ENCODE measurements around the gene SNRNP48. TPM values are rescaled to one million over a fixed set of nuclear protein-coding genes. Genes with fewer than 3 reads are reported as not detected.
A peak's percentile ranks its signal among the peaks of the same experiment; 100 is the strongest.

The SNRNP48 gene
- total RNA-seq, 2 donors from 2014 or later = 13.9 to 19.5 TPM

- Mint-ChIP-seq H3K27ac (no peak overlapping the region), H3K36me3 (ENCODE audit: low read depth) (peaks cover 86% of the 10 kb centered on the region), H3K4me1 (peaks cover 18% of the 10 kb centered on the region), H3K27me3 (ENCODE audit: insufficient read depth) (no peaks in the 10 kb centered on the region), H3K4me3 (no peak overlapping the region), H3K9me3 (no peaks in the 10 kb centered on the region)
- no peak overlapping the region for H3K27ac ChIP-seq (ENCODE audit: low read depth, low read length)
- H3K36me3 ChIP-seq (ENCODE audit: control insufficient read depth, insufficient read depth, low read length) = peaks cover 95% of the 10 kb centered on the region
- no peaks in the 10 kb centered on the region for H3K27me3 ChIP-seq (ENCODE audit: control insufficient read depth, insufficient read depth, low read length, poor library complexity, severe bottlenecking)
- DNase-seq = no peak
- no peak overlapping the region for H3K4me3 ChIP-seq (ENCODE audit: low read length)
- 93 to 100% methylated on average over 2 of the region's 2 CpGs for WGBS, 2 experiments (ENCODE audit: insufficient coverage in 1 of 2, insufficient read length in 1 of 2)
- H3K9ac ChIP-seq (ENCODE audit: extremely low read depth, low read length, poor library complexity, severe bottlenecking) = no peak overlapping the region
- peaks cover 11% of the 10 kb centered on the region for H3K4me1 ChIP-seq (ENCODE audit: control insufficient read depth, insufficient read depth, low read length)
- no peaks in the 10 kb centered on the region for H3K9me3 ChIP-seq (ENCODE audit: control insufficient read depth, low read length)
- TF ChIP-seq CTCF (conservative IDR thresholded peaks at IDR 0.05) = no peak
These were observed 23.9 kb upstream of the SNRNP48 start for GRCh38 chr6:7566107-7566506.

- H3K36me3 ChIP-seq (ENCODE audit: control insufficient read depth, insufficient read depth, low read length) = peaks cover 98% of the 10 kb centered on the region
- H3K36me3 Mint-ChIP-seq (ENCODE audit: low read depth) = peaks cover 86% of the 10 kb centered on the region
These were observed 23.3 kb upstream of the SNRNP48 start for GRCh38 chr6:7566617-7567173.

DNA sequence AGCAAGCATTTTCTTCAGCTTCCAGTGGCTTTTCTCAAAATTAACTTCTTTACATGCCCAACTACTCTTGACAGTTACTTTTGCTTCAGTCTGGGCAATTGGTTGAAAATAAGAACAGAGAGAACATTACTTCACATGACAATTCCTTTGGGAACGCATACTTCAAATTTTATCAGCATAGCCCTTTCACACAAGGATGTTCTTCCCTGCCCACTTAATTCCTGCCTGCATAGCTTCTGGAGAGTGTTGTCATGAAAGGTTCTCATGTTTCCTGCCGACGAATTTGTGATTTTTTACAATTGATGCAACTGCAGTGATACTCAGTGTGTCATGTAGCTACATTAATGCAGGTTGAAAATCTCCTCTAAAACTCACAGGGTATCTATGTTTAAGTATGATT is 22.0 kb upstream of the SNRNP48 start:
- H3K36me3 Mint-ChIP-seq (ENCODE audit: low read depth) = peaks cover 88% of the 10 kb centered on the region
- Histone ChIP-seq H3K4me1 (ENCODE audit: control insufficient read depth, insufficient read depth, low read length) (no peaks in the 10 kb centered on the region), H3K36me3 (ENCODE audit: control insufficient read depth, insufficient read depth, low read length) (peaks cover 99% of the 10 kb centered on the region)

More at GRCh38 chr6:7566617-7567173, 23.3 kb upstream of the SNRNP48 start:
- peak; percentile 57 for DNase-seq
- H3K27ac Mint-ChIP-seq = no peak overlapping the region
- H3K4me1 Mint-ChIP-seq = peaks cover 12% of the 10 kb centered on the region
- Histone ChIP-seq H3K27ac (ENCODE audit: low read depth, low read length) (no peak overlapping the region), H3K9me3 (ENCODE audit: control insufficient read depth, low read length) (no peaks in the 10 kb centered on the region), H3K9ac (ENCODE audit: extremely low read depth, low read length, poor library complexity, severe bottlenecking) (no peak overlapping the region), H3K27me3 (ENCODE audit: control insufficient read depth, insufficient read depth, low read length, poor library complexity, severe bottlenecking) (no peaks in the 10 kb centered on the region), H3K4me1 (ENCODE audit: control insufficient read depth, insufficient read depth, low read length) (peaks cover 9% of the 10 kb centered on the region), H3K4me3 (ENCODE audit: low read length) (no peak overlapping the region)
- TF ChIP-seq CTCF (conservative IDR thresholded peaks at IDR 0.05) = peak; percentile 39
- WGBS, 2 experiments (ENCODE audit: insufficient coverage in 1 of 2, insufficient read length in 1 of 2) = 93 to 100% methylated on average over 3 to 4 of the region's 4 CpGs
- no peak overlapping the region for H3K4me3 Mint-ChIP-seq
- no peaks in the 10 kb centered on the region for H3K27me3 Mint-ChIP-seq (ENCODE audit: insufficient read depth)
- no peaks in the 10 kb centered on the region for H3K9me3 Mint-ChIP-seq

More for the DNA sequence above, 22.0 kb upstream of the SNRNP48 start:
- Histone ChIP-seq H3K27ac (ENCODE audit: low read depth, low read length) (no peak overlapping the region), H3K27me3 (ENCODE audit: control insufficient read depth, insufficient read depth, low read length, poor library complexity, severe bottlenecking) (no peaks in the 10 kb centered on the region), H3K9me3 (ENCODE audit: control insufficient read depth, low read length) (no peaks in the 10 kb centered on the region), H3K4me3 (ENCODE audit: low read length) (no peak overlapping the region), H3K9ac (ENCODE audit: extremely low read depth, low read length, poor library complexity, severe bottlenecking) (no peak overlapping the region)
- Mint-ChIP-seq H3K27me3 (ENCODE audit: insufficient read depth) (no peaks in the 10 kb centered on the region), H3K4me1 (peaks cover 4% of the 10 kb centered on the region), H3K4me3 (no peak overlapping the region), H3K9me3 (no peaks in the 10 kb centered on the region), H3K27ac (no peak overlapping the region)
- WGBS, 2 experiments (ENCODE audit: insufficient coverage in 1 of 2, insufficient read length in 1 of 2) = 90 to 100% methylated on average over 1 to 3 of the region's 3 CpGs
- DNase-seq = no peak
- TF ChIP-seq CTCF (conservative IDR thresholded peaks at IDR 0.05) = no peak
